ENCODE data around the gene SYTL1.

DNA sequence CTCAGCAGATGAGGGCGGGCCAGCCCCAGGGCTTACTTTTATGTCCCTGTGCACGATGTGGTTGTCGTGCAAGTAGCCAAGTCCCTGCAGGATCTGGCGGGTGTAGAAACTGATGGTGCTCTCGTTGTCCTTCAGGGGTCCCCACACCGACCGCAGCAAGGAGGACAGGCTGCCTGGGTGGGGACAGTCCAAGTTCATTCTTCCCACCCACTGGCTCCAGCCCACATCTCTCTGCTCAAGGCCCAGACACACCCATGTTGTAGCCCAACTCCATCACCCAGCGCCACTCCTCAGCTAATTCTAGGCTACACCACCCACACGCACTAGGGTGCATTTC is 18.0 kb downstream of the SYTL1 start:
- TF ChIP-seq POLR2AphosphoS5 (IDR thresholded peaks at IDR 0.05; ENCODE audit: insufficient read depth in 1 of 2, low read depth in 1 of 2) = no peak
- TF ChIP-seq, protein P1, sequence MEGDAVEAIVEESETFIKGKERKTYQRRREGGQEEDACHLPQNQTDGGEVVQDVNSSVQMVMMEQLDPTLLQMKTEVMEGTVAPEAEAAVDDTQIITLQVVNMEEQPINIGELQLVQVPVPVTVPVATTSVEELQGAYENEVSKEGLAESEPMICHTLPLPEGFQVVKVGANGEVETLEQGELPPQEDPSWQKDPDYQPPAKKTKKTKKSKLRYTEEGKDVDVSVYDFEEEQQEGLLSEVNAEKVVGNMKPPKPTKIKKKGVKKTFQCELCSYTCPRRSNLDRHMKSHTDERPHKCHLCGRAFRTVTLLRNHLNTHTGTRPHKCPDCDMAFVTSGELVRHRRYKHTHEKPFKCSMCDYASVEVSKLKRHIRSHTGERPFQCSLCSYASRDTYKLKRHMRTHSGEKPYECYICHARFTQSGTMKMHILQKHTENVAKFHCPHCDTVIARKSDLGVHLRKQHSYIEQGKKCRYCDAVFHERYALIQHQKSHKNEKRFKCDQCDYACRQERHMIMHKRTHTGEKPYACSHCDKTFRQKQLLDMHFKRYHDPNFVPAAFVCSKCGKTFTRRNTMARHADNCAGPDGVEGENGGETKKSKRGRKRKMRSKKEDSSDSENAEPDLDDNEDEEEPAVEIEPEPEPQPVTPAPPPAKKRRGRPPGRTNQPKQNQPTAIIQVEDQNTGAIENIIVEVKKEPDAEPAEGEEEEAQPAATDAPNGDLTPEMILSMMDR (IDR thresholded peaks at IDR 0.05) = no peak
- no peak for TF ChIP-seq POLR2A (IDR thresholded peaks at IDR 0.05)
